NAMALWA (cell line): ENCODE data around the gene MAST1.
"Not testable (repeated sequence)": the region's sequence is repeated elsewhere in the genome, so short reads cannot be mapped to it uniquely, and the experiment has no call there.

Experiments
- DNase-seq: peaks from one replicate; pipeline ENCODE4 v3.0.0-alpha.2; 2015; ENCODE audit warnings: low spot score

The MAST1 gene

GRCh38 chr19:12896460-12896859 lies 58.1 kb downstream of the MAST1 start:
- no peak for DNase-seq

DNA sequence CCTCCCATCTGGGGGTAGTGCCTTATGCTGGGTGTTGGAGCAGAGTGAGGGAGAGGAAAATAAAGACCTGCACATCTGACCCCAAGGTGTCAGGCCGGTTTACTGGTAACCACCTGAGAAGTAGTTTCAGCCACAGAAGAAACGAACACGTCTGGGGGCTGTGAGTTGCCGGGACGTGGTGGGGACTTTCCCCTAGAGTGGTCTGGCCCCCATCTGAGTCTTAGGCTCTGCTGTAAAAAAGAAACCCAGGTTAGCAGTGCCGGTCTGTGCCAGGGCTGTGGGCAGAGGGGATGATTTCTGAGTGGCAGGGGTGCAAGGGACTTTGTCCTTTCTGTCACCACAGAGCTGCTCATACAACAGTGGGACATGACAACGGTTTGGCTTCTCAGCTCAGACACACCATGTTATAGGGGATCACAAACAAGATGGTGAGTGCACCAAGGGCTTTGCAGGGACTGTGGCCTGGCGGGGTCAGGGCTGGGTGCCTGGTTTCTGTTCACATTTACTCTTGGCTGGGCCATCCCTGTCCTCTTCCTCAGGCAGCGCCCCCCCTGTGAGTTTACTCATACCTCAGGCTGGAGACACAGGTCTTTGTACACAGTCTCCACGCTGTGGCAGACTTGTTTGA lies 61.7 kb downstream of the MAST1 start:
- no peak for DNase-seq

DNA sequence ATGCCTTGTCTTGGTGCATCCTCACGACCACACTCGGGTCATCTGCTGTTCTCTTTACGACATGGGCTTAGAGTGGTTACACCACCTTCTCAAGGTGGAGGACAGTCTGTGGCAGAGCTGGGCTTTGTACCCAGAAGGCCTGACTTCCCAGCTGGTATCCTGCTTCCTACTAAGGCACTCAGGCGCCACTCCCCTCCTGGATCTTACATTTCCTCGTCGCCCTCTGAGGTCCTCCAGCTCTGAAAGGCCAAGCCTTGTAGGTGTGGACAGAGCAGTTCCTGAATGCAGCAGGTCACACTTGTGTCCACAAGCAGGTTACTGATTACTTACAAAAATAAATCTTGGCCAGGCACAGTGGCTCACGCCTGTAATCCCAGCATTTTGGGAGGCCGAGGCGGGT lies 68.9 kb downstream of the MAST1 start:
- no peak for DNase-seq

- no peak for DNase-seq
These were observed 74.3 kb downstream of the MAST1 start for GRCh38 chr19:12912571-12912970.

DNA sequence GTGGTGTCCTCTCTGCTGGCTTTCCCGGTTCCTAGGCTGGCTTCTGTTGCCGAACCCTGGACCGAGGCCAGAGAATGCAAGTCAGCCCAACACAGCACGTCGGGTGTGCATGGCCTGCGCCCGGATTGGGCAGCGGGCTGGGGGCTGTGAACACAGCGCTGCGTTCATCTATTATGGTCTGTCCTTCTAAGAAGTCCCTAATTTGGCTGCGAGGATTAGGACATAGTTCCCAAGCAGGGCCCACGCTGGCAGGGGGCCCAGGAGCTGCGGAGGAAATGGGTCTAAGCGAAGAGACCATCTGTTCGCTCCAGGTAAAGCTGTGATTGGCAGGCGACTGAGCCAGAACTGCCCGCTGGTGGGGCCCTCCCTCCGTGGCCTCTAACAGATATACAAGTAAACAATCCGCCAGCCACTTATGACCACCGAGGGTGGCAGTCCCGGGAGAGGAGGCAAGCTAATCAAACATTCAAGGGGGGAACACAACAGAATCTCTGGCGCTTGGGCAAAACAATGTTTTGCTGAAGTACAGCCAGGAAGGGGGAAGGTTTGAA lies 74.8 kb downstream of the MAST1 start:
- DNase-seq = no peak

DNA sequence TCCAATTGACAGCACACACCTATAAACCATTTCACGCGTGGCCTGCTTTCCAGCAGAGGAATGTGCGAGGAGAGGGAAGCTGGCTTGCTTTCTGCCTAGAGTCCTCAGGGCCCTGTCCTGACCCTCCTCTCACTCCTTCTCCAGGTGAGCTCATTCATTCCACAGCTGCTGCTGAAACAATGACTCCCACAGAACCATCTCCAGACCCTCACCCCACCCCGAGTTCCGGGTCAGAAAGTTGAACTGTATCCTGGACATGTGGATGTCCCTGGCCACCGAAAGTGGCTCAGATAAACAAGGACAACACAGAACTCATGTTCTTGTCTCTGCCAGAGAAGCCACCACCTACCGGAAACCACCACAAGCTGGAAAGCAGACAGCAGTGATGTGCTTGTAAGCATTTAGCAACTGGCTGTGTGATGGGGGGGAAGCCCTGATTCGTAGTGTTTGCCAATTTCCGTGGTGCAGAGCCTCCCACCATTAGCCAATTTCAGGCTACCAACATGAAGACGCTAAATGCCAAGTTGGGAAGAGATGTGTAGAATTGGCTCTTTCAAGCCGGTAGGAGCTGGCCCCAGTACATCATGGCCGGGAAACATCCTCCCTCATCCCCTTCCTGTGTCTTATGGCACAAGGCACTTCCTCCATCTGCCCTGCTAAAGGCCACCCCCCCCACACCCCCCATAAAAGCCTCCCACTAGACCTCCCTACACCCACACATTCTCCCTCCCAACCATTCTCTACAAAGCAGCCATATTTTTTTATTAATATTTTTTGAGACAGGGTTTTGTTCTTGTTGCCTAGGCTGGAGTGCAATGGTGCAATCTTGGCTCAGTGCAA lies 75.8 kb downstream of the MAST1 start:
- DNase-seq = no peak

GRCh38 chr19:12915860-12916259 lies 77.5 kb downstream of the MAST1 start:
- not testable (repeated sequence) for DNase-seq

GRCh38 chr19:12918253-12918652 lies 79.9 kb downstream of the MAST1 start:
- DNase-seq = no peak

DNA sequence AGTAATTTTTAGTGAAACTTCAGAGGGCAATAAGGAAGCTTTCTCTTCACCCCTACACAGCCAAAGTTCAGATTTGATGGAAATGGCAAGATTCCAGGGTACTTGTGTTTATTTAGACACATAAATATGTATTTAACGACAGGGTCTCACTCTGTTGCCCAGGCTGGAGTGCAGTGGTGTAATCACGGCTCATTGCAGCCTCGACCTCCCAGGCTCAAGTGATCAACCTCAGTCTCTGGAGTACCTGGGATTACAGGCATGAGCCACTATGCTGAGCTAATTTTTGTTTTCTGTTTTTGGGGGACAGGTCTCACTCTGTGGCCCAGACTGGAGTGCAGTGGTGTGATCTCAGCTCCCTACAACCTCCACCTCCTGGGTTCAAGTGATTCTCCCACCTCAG lies 82.7 kb downstream of the MAST1 start:
- no peak for DNase-seq

- DNase-seq = no peak
These were observed 84.6 kb downstream of the MAST1 start for GRCh38 chr19:12922959-12923358.
